IMR-90 (cell line): ENCODE results near the gene LEKR1. TPM values are rescaled to one million over a fixed set of nuclear protein-coding genes. Genes with fewer than 3 reads are reported as not detected.
"Not testable (repeated sequence)": the region's sequence is repeated elsewhere in the genome, so short reads cannot be mapped to it uniquely, and the experiment has no call there.

ENCODE experiments used
- ATAC-seq: fragments of 200-7000 bp; cut with Tn5 transposase; 2 replicates; pipeline ENCODE4 v1.9.1; 2020; ENCODE audit warnings: low read depth, mild to moderate bottlenecking, moderate library complexity
- BruUV-seq: library from RNA; stranded (reverse); fragments of 400-500 nt; replicated peaks from 2 replicates; lab custom pipeline; 2021; lab: Mats Ljungman, UMichigan
- CTCF ChIA-PET: fragments of 300-600 bp; formaldehyde crosslinking; extraction: SDS; loops from one replicate; lab custom pipeline; 2021; ENCODE audit warnings: antibody characterized with exemption; lab: Yijun Ruan, JAX
- POLR2A ChIA-PET: fragments of 300-600 bp; sonication (Branson Sonifier 250); formaldehyde crosslinking; loops from one replicate; lab custom pipeline; 2022; ENCODE audit warnings: antibody characterized with exemption; ENCODE audit not compliant: unreplicated experiment; lab: Charles Lee
- DNase-seq: peaks from one replicate; pipeline ENCODE4 v3.0.0; 2013
- H2AFZ ChIP-seq: replicated peaks from 2 replicates; pipeline ENCODE3; 2013; ENCODE audit warnings: low read length, mild to moderate bottlenecking; ENCODE audit not compliant: poor library complexity
- H2AK5ac ChIP-seq: 2 replicates; pipeline ENCODE4 v1.6.1; 2013; ENCODE audit warnings: low read depth, low read length, inconsistent platforms
- H2AK9ac ChIP-seq: replicated peaks from 2 replicates; pipeline ENCODE3; 2013; ENCODE audit warnings: mild to moderate bottlenecking, low read depth, low read length, moderate library complexity; ENCODE audit not compliant: poor library complexity
- H2BK120ac ChIP-seq: 2 replicates; pipeline ENCODE4 v1.6.1; 2013; ENCODE audit warnings: low read depth, low read length, inconsistent platforms
- H2BK15ac ChIP-seq: 3 replicates; pipeline ENCODE4 v1.6.1; 2013; ENCODE audit warnings: low read depth, low read length, inconsistent platforms
- H2BK20ac ChIP-seq: 2 replicates; pipeline ENCODE4 v1.6.1; 2013; ENCODE audit warnings: low read depth, mild to moderate bottlenecking, inconsistent platforms, low read length, moderate library complexity
- H2BK5ac ChIP-seq: 2 replicates; pipeline ENCODE4 v1.6.1; 2013; ENCODE audit warnings: mild to moderate bottlenecking, low read depth, low read length, inconsistent platforms; ENCODE audit not compliant: poor library complexity, severe bottlenecking
- H3K14ac ChIP-seq: replicated peaks from 2 replicates; pipeline ENCODE4 v1.6.1; 2013; ENCODE audit warnings: low read depth, low read length, inconsistent platforms
- H3K18ac ChIP-seq: 2 replicates; pipeline ENCODE4 v1.6.1; 2013; ENCODE audit warnings: low read depth, low read length, control low read depth
- H3K23ac ChIP-seq: 2 replicates; pipeline ENCODE4 v1.6.1; 2013; ENCODE audit warnings: low read depth, low read length, inconsistent platforms
- H3K27ac ChIP-seq: 2 replicates; pipeline ENCODE4 v1.5.1; 2013; ENCODE audit warnings: mild to moderate bottlenecking, control low read depth, low read length; ENCODE audit not compliant: insufficient read depth
- H3K27me3 ChIP-seq: 2 replicates; pipeline ENCODE4 v1.6.1; 2013; ENCODE audit warnings: low read length; ENCODE audit not compliant: control insufficient read depth, insufficient read depth
- H3K36me3 ChIP-seq: 2 replicates; pipeline ENCODE4 v1.6.1; 2013; ENCODE audit warnings: low read length, mixed read lengths; ENCODE audit not compliant: control insufficient read depth, insufficient read depth
- H3K4ac ChIP-seq: 2 replicates; pipeline ENCODE4 v1.6.1; 2013; ENCODE audit warnings: low read depth, low read length, inconsistent platforms
- H3K4me1 ChIP-seq: 2 replicates; pipeline ENCODE4 v1.6.1; 2013; ENCODE audit warnings: low read length, mixed read lengths; ENCODE audit not compliant: control insufficient read depth, insufficient read depth
- H3K4me2 ChIP-seq: 2 replicates; pipeline ENCODE4 v1.6.1; 2013; ENCODE audit warnings: low read depth, mild to moderate bottlenecking, control low read depth, low read length, moderate library complexity
- H3K4me3 ChIP-seq: 2 replicates; pipeline ENCODE4 v1.5.1; 2013; ENCODE audit warnings: low read depth, mild to moderate bottlenecking, control low read depth, low read length, moderate library complexity; ENCODE audit not compliant: insufficient read depth
- H3K56ac ChIP-seq: 2 replicates; pipeline ENCODE4 v1.6.1; 2013; ENCODE audit warnings: low read length, inconsistent platforms; ENCODE audit not compliant: insufficient read depth; ENCODE audit errors: extremely low read depth
- H3K79me1 ChIP-seq, 2 experiments: 2 replicates each; pipeline ENCODE4 v1.6.1; 2013; ENCODE audit warnings: low read length in 2 of 2, inconsistent platforms in 1 of 2, low read depth in 1 of 2
- H3K9ac ChIP-seq: 2 replicates; pipeline ENCODE4 v1.6.1; 2013; ENCODE audit warnings: low read depth, low read length, control low read depth
- H3K9me1 ChIP-seq: 2 replicates; pipeline ENCODE4 v1.6.1; 2013; ENCODE audit warnings: low read length, inconsistent platforms; ENCODE audit not compliant: insufficient read depth
- H3K9me3 ChIP-seq: 2 replicates; pipeline ENCODE4 v1.6.1; 2013; ENCODE audit warnings: low read length; ENCODE audit not compliant: control insufficient read depth, insufficient read depth
- H4K20me1 ChIP-seq: 2 replicates; pipeline ENCODE4 v1.6.1; 2013; ENCODE audit warnings: low read length, inconsistent platforms; ENCODE audit not compliant: insufficient read depth
- H4K5ac ChIP-seq: 2 replicates; pipeline ENCODE4 v1.6.1; 2013; ENCODE audit warnings: mild to moderate bottlenecking, low read depth, low read length, control low read depth
- H4K8ac ChIP-seq, 2 experiments: 2 replicates each; pipeline ENCODE4 v1.6.1; 2013; ENCODE audit warnings: low read depth in 2 of 2, low read length in 2 of 2, control low read depth in 1 of 2, inconsistent platforms in 1 of 2
- H4K91ac ChIP-seq: 2 replicates; pipeline ENCODE4 v1.6.1; 2013; ENCODE audit warnings: low read depth, low read length, inconsistent platforms; ENCODE audit not compliant: insufficient read depth
- CEBPB ChIP-seq: IDR thresholded peaks from 2 replicates; pipeline ENCODE4 v1.6.1; 2012; ENCODE audit warnings: low read depth, low read length, improper control_type of control experiment
- FOS ChIP-seq: fragments of 150-350 bp; IDR thresholded peaks from 2 replicates; pipeline ENCODE4 v1.6.1; 2016; ENCODE audit warnings: low read depth, low read length
- WGBS, 2 experiments: methylation state at CpG; one replicate each; pipeline versions ENCODE4 v1.1.5 to v1.1.7; 2013; ENCODE audit warnings: missing lambda C conversion rate in 2 of 2; ENCODE audit not compliant: insufficient read length in 1 of 2; ENCODE audit errors: extremely low coverage in 2 of 2; 5-methylcytosine and 5-hydroxymethylcytosine counted together
- dilution Hi-C: fragments of 300-500 bp; cut with HindIII; formaldehyde crosslinking; loops from one replicate; pipeline ENCODE4 v1.14.3; 2018; ENCODE audit warnings: low sequenced_read_pairs; ENCODE audit not compliant: unreplicated experiment
- in situ Hi-C: fragments of 300-500 bp; cut with MboI; formaldehyde crosslinking; loops from 3 replicates; pipeline ENCODE4 v1.14.3; 2019; ENCODE audit warnings: low sequenced_read_pairs, inconsistent platforms, mixed read lengths
- intact Hi-C: fragments of 100-400 bp; cut with micrococcal nuclease; formaldehyde crosslinking; loops from 2 replicates; pipeline ENCODE4 v1.10.0; 2022
- polyA plus RNA-seq, 3 experiments: library from polyadenylated mRNA; depleted of rRNA; stranded (reverse); fragments of >200 nt; gene quantifications; 2 replicates each; pipeline ENCODE4 v1.2.3, GENCODE V29; 2012; ENCODE audit warnings: low replicate concordance in 1 of 3
- total RNA-seq: library from RNA; depleted of rRNA; stranded (reverse); fragments of >200 nt; gene quantifications from 2 replicates; pipeline ENCODE4 v1.2.3, GENCODE V29; 2012

Gene LEKR1
- total and polyA plus RNA-seq, 2 of the 4 experiments (the other 2 are of a cell fraction), result 0.19 to 0.36 TPM

DNA sequence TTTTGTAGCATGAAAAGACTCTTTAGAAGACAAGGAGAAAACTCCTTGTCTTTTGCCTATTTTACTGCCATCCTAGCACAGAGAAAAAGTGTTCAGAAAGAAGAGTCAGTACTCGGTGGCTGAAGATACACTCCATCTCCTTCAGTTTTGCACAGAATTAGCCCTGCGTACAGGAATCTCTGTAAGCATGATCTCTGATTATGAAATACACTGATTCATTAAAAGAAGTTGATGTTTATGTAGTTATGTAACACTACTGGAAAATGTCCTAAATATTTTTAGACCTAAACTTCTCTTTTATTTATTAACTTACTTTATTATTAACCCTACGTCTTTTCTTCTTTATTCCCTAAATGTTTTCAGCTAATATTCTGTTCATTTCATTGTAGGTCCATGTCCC, 138.4 kb downstream of the LEKR1 start:
- Histone ChIP-seq H3K4me1 (no peaks in the 10 kb centered on the region), H2BK5ac (no peak overlapping the region), H3K9me1 (no peaks in the 10 kb centered on the region), H3K4me3 (no peak overlapping the region), H3K4me2 (no peak overlapping the region; the same call in 1 of the 2 replicates), H4K8ac (no peak overlapping the region), H3K27me3 (no peaks in the 10 kb centered on the region), H3K9ac (no peak overlapping the region), H2BK15ac (no peak overlapping the region), H3K9me3 (no peaks in the 10 kb centered on the region), H2AK9ac (no peak overlapping the region), H2BK120ac (no peak overlapping the region), H2AFZ (no peak overlapping the region), H3K23ac (no peak overlapping the region), H2AK5ac (no peak overlapping the region), H4K5ac (no peak overlapping the region), H4K20me1 (no peaks in the 10 kb centered on the region), H4K91ac (no peak overlapping the region), H3K4ac (no peak overlapping the region), H3K18ac (no peak overlapping the region), H3K79me1 (no peaks in the 10 kb centered on the region), H3K36me3 (no peaks in the 10 kb centered on the region), H3K14ac (no peak overlapping the region), H2BK20ac (no peak overlapping the region), H3K27ac (no peak overlapping the region), H3K56ac (no peak overlapping the region)
- DNase-seq, result peak; percentile 17
- WGBS, 2 experiments, result 100% methylated on average over 1 of the region's 3 CpGs; no CpG with 5 or more reads in 1 of the 2 experiments
- CTCF ChIA-PET, result no interaction called here
- intact Hi-C loops, result no loop called here
- in situ Hi-C loops, result no loop called here
- dilution Hi-C loops, result no loop called here
- BruUV-seq, result no TSS peak
- peak; percentile 35; the same call in 1 of the 2 replicates for ATAC-seq
- POLR2A ChIA-PET, result no interaction called here
- TF ChIP-seq CEBPB (peak; percentile 17; the same call in 1 of the 2 replicates), FOS (no peak)

DNA sequence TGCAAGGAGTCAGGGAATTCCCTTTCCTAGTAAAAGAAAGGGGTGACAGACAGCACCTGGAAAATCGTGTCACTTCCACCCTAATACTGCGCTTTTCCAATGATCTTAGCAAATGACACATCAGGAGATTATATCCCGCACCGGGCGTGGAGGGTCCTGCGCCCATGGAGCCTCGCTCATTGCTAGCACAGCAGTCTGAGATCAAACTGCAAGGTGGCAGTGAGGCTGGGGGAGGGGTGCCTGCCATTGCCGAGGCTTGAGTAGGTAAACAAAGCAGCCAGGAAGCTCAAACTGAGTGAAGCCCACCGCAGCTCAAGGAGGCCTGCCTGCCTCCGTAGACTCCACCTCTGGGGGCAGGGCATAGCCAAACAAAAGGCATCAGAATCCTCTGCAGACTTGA, 140.2 kb downstream of the LEKR1 start:
- ATAC-seq, H4K20me1 ChIP-seq, H3K4me2 ChIP-seq, H3K27ac ChIP-seq, BruUV-seq, H4K5ac ChIP-seq, H4K91ac ChIP-seq, H3K4ac ChIP-seq, CTCF ChIA-PET, H2BK5ac ChIP-seq, H3K4me3 ChIP-seq, H3K9ac ChIP-seq, H3K9me3 ChIP-seq, H3K18ac ChIP-seq, dilution Hi-C loops, H3K4me1 ChIP-seq, H2AK9ac ChIP-seq, POLR2A ChIA-PET, H4K8ac ChIP-seq, H3K79me1 ChIP-seq, H2BK120ac ChIP-seq, H2BK20ac ChIP-seq, H3K27me3 ChIP-seq, H2AK5ac ChIP-seq, intact Hi-C loops, H3K23ac ChIP-seq, H3K14ac ChIP-seq, DNase-seq, H3K9me1 ChIP-seq, H2AFZ ChIP-seq, H3K56ac ChIP-seq, H2BK15ac ChIP-seq, H3K36me3 ChIP-seq, in situ Hi-C loops: not testable (repeated sequence)
- 69% methylated on average over 5 of the region's 10 CpGs; no CpG with 5 or more reads in 1 of the 2 experiments for WGBS, 2 experiments
